GM21529 (cell line): ENCODE data around the gene GSE1.

Source experiments
- ATAC-seq: cut with Tn5 transposase; IDR thresholded peaks from one replicate; pipeline ENCODE4 v1.9.1; 2021; ENCODE audit not compliant: unreplicated experiment

GSE1 gene

GRCh38 chr16:85674828-85675227 is 61.7 kb downstream of the GSE1 start:
- peak; percentile 45 for ATAC-seq

- ATAC-seq = no peak
These were observed 62.2 kb downstream of the GSE1 start for GRCh38 chr16:85675251-85675874.

GRCh38 chr16:85676466-85676865 is 63.3 kb downstream of the GSE1 start:
- no peak for ATAC-seq

- ATAC-seq = no peak
These were observed 64.4 kb downstream of the GSE1 start for GRCh38 chr16:85677383-85677967.

- ATAC-seq = no peak
These were observed 64.9 kb downstream of the GSE1 start for GRCh38 chr16:85678016-85678415.

GRCh38 chr16:85678821-85679220 is 65.7 kb downstream of the GSE1 start:
- ATAC-seq = no peak

GRCh38 chr16:85679870-85680269 is 66.7 kb downstream of the GSE1 start:
- no peak for ATAC-seq

GRCh38 chr16:85680352-85680944 is 67.3 kb downstream of the GSE1 start:
- ATAC-seq = no peak

- ATAC-seq = no peak
These were observed 68.1 kb downstream of the GSE1 start for GRCh38 chr16:85681255-85681654.

GRCh38 chr16:85682516-85682915 is 69.4 kb downstream of the GSE1 start:
- no peak for ATAC-seq

GRCh38 chr16:85683363-85683762 is 70.2 kb downstream of the GSE1 start:
- ATAC-seq = no peak

GRCh38 chr16:85685251-85685650 is 72.1 kb downstream of the GSE1 start:
- no peak for ATAC-seq

- no peak for ATAC-seq
These were observed 73.9 kb downstream of the GSE1 start for GRCh38 chr16:85686912-85687591.

- no peak for ATAC-seq
These were observed 74.7 kb downstream of the GSE1 start for GRCh38 chr16:85687651-85688471.

GRCh38 chr16:85688586-85689284 is 75.6 kb downstream of the GSE1 start, which contains the start of gene GINS2:
TSS of gene GINS2 (minus strand) at chr16:85688954. CDS start at chr16:85688898, 56 bp downstream.
- ATAC-seq = peak; percentile 92

GRCh38 chr16:85689285-85689949 is 76.3 kb downstream of the GSE1 start:
- no peak for ATAC-seq

GRCh38 chr16:85689950-85690320 is 76.8 kb downstream of the GSE1 start:
- no peak for ATAC-seq

- no peak for ATAC-seq
These were observed 77.4 kb downstream of the GSE1 start for GRCh38 chr16:85690469-85691064.
